GM20000 (cell line): Measurements from ENCODE around the gene ZMYM2.

Experiments
- DNase-seq: peaks from one replicate; pipeline ENCODE4 v3.0.0; 2012; ENCODE audit warnings: low spot score
- CTCF ChIP-seq: IDR thresholded peaks from 2 replicates; pipeline ENCODE4 v1.5.1; 2012; ENCODE audit warnings: mild to moderate bottlenecking, control low read depth; ENCODE audit errors: extremely low read depth, missing control alignments

The ZMYM2 gene

GRCh38 chr13:20002787-20003186, 44.3 kb downstream of the ZMYM2 start:
- no peak for TF ChIP-seq CTCF
- DNase-seq, result no peak

- TF ChIP-seq CTCF, result no peak
- DNase-seq, result no peak
Observed at GRCh38 chr13:20006206-20006605, 47.7 kb downstream of the ZMYM2 start.

- TF ChIP-seq CTCF, result no peak
- DNase-seq, result no peak
Observed at GRCh38 chr13:20015763-20016162, 57.2 kb downstream of the ZMYM2 start.

- no peak for TF ChIP-seq CTCF
- DNase-seq, result no peak
Observed at GRCh38 chr13:20016649-20017364, 58.3 kb downstream of the ZMYM2 start.

GRCh38 chr13:20017365-20017711, 58.8 kb downstream of the ZMYM2 start:
- no peak for DNase-seq
- TF ChIP-seq CTCF, result no peak

GRCh38 chr13:20019043-20019442, 60.5 kb downstream of the ZMYM2 start:
- peak; percentile 16 for DNase-seq
- no peak for TF ChIP-seq CTCF

GRCh38 chr13:20024702-20025101, 66.2 kb downstream of the ZMYM2 start:
- no peak for TF ChIP-seq CTCF
- no peak for DNase-seq
